A673 (cell line): Measurements from ENCODE around the gene C11orf21.

Experiments used
- CTCF ChIP-seq: fragments of 300-800, 200-600 bp; sonication (generic); conservative IDR thresholded peaks from 2 replicates; pipeline ENCODE4 v1.5.1; 2017; ENCODE audit warnings: low read depth, mild to moderate bottlenecking, antibody characterized with exemption, low read length, moderate library complexity, mixed read lengths
- EZH2 ChIP-seq: fragments of 200-600 bp; sonication (generic); IDR thresholded peaks from 2 replicates; pipeline ENCODE4 v1.6.1; 2017; ENCODE audit warnings: borderline replicate concordance, low read depth, mild to moderate bottlenecking, mixed read lengths, antibody characterized with exemption, low read length; ENCODE audit not compliant: poor library complexity, severe bottlenecking

DNA sequence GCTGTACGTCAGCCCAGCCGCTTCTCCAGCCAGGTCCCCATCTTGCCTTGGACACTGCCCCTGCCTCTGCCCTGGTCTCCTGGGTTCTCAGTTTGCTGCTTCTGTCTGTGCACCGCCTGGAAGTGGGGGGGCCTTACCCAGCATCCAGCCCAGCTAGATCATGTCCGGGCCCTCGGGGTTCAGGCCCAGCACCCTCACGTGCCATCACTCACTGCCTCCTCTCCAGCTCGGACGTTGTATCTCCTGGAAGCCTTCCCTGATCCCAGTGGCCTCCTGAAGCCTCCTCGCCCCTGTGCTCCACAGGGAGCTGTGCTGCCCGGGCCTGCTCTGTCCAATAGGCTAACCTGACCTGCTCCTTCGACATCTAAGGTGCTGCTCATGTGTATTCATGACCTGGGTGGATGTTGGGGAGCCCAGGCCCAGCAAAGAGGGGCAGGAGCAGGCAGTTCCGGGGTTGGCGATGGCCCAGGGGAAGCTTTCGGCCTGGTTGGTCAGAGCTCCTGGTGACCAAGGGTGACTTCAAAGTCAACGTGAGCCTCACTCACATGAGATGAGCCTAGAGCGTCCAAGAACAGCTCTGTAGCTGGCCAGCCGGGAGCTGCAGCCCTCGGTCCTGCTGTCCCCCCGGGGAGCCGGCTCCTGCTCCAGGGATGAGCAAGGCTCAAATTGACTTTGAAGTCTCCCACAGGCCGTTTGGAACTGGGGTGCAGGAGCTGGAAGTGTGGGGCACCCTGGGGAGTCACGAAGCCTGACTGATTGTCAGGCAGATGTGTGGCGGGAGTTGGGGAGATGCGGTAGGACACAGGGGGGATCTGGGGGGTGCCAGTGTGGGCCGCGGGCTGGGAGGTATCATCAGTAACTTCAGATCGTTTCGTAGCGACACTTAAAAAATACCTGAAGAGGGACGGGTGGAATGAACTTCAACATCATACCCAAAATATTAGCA lies 26.1 kb downstream of the C11orf21 start:
- TF ChIP-seq CTCF (no peak), EZH2 (no peak)
